Fibroblast of pulmonary artery (primary cell): Measurements from ENCODE around the gene ERF.

ENCODE experiments used
- DNase-seq: peaks from one replicate; pipeline ENCODE4 v3.0.0-alpha.2; 2010; ENCODE audit warnings: low read depth
- H3K4me3 ChIP-seq: replicated peaks from 2 replicates; pipeline ENCODE4 v1.5.1; 2011; ENCODE audit warnings: low read depth, mild to moderate bottlenecking, control low read depth, low read length, moderate library complexity
- TF ChIP-seq, protein P1 (sequence below): IDR thresholded peaks from 2 replicates; pipeline ENCODE4 v1.5.1; 2011; ENCODE audit warnings: mild to moderate bottlenecking, control low read depth, low read length, inconsistent platforms; ENCODE audit errors: missing control alignments

The ERF gene

GRCh38 chr19:42287827-42288107, 32.8 kb upstream of the ERF start:
- no peak overlapping the region for H3K4me3 ChIP-seq
- TF ChIP-seq, protein P1, sequence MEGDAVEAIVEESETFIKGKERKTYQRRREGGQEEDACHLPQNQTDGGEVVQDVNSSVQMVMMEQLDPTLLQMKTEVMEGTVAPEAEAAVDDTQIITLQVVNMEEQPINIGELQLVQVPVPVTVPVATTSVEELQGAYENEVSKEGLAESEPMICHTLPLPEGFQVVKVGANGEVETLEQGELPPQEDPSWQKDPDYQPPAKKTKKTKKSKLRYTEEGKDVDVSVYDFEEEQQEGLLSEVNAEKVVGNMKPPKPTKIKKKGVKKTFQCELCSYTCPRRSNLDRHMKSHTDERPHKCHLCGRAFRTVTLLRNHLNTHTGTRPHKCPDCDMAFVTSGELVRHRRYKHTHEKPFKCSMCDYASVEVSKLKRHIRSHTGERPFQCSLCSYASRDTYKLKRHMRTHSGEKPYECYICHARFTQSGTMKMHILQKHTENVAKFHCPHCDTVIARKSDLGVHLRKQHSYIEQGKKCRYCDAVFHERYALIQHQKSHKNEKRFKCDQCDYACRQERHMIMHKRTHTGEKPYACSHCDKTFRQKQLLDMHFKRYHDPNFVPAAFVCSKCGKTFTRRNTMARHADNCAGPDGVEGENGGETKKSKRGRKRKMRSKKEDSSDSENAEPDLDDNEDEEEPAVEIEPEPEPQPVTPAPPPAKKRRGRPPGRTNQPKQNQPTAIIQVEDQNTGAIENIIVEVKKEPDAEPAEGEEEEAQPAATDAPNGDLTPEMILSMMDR, result no peak
- no peak for DNase-seq

- no peak overlapping the region for H3K4me3 ChIP-seq
- no peak for DNase-seq
- TF ChIP-seq, protein P1, result no peak
Measured at GRCh38 chr19:42287017-42287826, 32.3 kb upstream of the ERF start.

GRCh38 chr19:42286349-42287016, 31.6 kb upstream of the ERF start:
- H3K4me3 ChIP-seq, result peak overlapping the region; percentile 76
- TF ChIP-seq, protein P1, result no peak
- DNase-seq, result peak; percentile 58

DNA sequence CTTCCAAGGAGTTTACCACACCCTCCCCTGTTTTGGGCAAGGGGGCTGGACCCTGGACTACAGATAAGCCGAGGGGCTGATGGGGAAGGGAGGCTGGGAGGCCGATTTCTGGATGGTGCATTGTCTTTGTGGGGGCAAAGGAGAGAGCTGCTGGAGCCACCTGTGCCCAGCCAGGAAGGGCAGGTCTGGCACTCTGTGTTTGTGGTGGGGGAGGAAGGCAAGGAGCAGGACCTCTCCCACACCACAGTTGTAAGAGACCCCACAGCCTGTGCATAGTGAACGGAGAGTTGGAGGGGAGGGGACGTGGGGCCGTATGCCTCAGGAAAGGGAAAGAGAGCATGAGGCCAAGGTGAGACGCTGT, 31.0 kb upstream of the ERF start:
- H3K4me3 ChIP-seq, result peak overlapping the region; percentile 76
- no peak for DNase-seq
- TF ChIP-seq, protein P1, result no peak

DNA sequence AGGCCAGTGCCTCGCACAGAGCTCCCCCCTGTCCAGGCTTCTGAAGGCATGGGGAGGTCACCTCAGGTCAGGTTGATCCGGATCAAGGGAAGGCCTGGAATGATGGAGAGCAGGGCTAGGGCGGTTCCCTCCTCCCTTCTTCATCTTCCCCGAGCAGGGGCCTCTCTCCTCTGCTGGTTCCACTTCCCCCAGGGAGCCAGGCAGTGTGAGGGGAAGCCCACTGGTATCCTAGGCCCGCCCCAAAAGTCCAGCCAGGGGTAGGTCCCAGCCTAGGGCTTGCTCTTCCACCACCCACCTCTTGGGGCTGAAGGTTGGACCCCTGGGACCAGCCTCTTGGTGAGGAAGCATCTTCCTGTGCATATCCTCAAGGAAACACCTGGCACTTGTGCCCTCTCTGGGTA, 30.6 kb upstream of the ERF start:
- TF ChIP-seq, protein P1, result no peak
- H3K4me3 ChIP-seq, result peak overlapping the region; percentile 76
- DNase-seq, result no peak

- peak overlapping the region; percentile 76 for H3K4me3 ChIP-seq
- DNase-seq, result no peak
- TF ChIP-seq, protein P1, result no peak
Measured at GRCh38 chr19:42284591-42285341, 29.8 kb upstream of the ERF start.
